Heart left ventricle (tissue), 13 donors: ENCODE results near the gene PXYLP1.

Source experiments
- POLR2A ChIP-seq, 2 donors: fragments of 450-650 bp; IDR thresholded peaks; one replicate each; pipeline ENCODE4 v1.6.1; 2017; ENCODE audit warnings: antibody characterized with exemption in 2 of 2, mild to moderate bottlenecking in 2 of 2, moderate library complexity in 2 of 2
- TF ChIP-seq, protein P1 (sequence below), 12 donors: fragments of 200-600 bp; sonication (generic) in 4 of 12; IDR thresholded peaks; one replicate each; pipeline versions ENCODE4 v1.5.0 to v1.8.0; 2018 to 2022; ENCODE audit warnings: antibody characterized with exemption in 12 of 12, mild to moderate bottlenecking in 5 of 12
- donor health status: ischemic (EF 13 %, LVEDD 7.1; RV severe dilation, severe dysfunction).
- donor health status: DM: no; HTN: yes; CAD: no.
- donor health status: DM: no; HTN: no; CAD: no.
- donor health status: ischemic (EF 25% LVEDD 6.9; RV normal size, moderate dysfunction).
- donor health status: ischemic (EF 25% LVEDD 5.7; RV mildly dilated, moderate dysfunction).
- donor health status: ischemic (EF 35%, LVEDD 5.7; RV mildly dilated, moderate dysfunction).
- donor health status: nonischemic (EF 11% LVEDD 7.7; RV severe dilation, severe dysfunction).
- donor health status: DM: yes; HTN: yes; CAD: no.
- donor health status: PGD.
- donor health status: ischemic (EF 29% LVEDD 5.4; RV normal size, mild dysfunction).
- donor health status: nonischemic (EF 23%, LVEDD 6.1; RV moderate dilation, normal function).

DNA sequence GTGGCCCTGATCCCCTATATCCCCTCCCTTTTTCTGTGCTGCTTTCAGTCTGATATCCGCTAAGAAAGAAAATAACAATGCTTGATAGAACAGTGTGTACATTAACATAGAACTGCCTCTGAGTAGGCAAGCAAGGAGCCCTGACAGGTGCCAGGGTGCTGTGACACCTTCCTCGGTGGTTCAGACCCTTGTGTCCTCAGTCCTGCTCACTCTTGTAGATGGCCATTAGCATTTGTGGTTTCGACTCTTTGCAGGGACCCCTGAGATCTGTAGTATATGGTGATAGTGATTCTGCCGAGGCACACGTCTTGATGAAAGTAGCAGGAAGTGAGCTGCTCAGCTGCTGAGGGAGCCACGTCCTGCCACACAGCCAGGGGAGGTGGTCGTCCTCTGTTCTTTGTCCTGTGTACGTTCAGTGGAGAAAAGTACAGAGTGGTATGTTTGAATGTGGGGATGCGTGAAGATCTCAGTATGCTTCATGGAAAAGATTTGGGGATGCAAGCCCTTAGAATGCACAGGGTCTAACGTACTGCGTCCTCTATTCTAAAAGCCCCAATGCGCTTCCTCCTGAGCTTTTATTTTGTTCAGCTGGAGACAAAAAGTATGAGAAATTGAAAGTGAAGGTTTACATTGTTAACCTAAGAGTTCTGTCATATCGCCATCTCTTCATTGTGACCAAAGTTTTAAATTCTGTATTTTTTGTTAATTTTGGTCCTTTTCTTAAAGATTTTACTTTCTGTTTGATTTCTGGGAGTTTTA, 35.4 kb downstream of the PXYLP1 start:
- TF ChIP-seq, protein P1, sequence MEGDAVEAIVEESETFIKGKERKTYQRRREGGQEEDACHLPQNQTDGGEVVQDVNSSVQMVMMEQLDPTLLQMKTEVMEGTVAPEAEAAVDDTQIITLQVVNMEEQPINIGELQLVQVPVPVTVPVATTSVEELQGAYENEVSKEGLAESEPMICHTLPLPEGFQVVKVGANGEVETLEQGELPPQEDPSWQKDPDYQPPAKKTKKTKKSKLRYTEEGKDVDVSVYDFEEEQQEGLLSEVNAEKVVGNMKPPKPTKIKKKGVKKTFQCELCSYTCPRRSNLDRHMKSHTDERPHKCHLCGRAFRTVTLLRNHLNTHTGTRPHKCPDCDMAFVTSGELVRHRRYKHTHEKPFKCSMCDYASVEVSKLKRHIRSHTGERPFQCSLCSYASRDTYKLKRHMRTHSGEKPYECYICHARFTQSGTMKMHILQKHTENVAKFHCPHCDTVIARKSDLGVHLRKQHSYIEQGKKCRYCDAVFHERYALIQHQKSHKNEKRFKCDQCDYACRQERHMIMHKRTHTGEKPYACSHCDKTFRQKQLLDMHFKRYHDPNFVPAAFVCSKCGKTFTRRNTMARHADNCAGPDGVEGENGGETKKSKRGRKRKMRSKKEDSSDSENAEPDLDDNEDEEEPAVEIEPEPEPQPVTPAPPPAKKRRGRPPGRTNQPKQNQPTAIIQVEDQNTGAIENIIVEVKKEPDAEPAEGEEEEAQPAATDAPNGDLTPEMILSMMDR (IDR thresholded peaks at IDR 0.05): no peak
- no peak for TF ChIP-seq POLR2A (IDR thresholded peaks at IDR 0.05)
